Measurements from ENCODE around the gene B4GAT1.

DNA sequence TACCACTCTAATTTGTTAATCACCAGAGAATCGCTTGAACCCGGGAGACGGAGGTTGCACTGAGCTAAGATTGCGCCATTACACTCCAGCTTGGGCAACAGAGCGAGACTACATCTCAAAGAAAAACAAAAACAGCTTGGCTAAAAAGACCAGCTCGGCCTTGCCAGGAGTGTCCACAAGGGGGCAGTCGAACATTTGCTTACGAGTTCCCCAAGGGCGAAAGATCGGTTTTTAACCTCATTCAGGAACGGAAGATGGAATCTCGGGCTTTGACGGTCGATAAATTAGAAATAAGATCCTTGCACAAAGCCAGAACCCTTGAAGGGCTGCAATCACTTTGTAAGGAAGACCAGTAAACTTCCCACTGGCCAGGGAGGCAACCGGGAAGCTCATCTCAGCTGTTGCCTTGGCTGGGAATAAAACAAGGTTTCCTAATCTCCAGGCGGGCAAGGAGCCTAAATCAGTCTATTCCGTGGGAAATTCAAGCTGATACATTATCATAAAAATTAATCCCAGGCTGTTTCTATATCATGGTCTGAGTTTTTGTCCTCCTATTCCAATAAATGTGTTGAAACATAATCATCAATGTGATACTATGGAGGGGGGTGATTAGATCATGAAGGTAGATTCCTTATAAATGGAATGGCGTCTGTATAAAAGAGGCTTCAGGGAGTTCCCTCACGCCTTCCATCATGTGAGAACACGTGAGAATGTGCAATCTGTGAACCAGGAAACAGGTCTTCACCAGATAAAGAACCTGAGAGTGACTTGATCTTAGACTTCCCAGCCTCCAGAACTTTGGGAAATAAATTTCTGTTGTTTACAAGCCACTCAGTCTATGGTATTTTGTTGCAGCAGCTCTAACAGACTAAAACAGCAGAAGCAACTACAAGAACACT lies 39.0 kb upstream of the B4GAT1 start:
- TF ChIP-seq, protein P1, sequence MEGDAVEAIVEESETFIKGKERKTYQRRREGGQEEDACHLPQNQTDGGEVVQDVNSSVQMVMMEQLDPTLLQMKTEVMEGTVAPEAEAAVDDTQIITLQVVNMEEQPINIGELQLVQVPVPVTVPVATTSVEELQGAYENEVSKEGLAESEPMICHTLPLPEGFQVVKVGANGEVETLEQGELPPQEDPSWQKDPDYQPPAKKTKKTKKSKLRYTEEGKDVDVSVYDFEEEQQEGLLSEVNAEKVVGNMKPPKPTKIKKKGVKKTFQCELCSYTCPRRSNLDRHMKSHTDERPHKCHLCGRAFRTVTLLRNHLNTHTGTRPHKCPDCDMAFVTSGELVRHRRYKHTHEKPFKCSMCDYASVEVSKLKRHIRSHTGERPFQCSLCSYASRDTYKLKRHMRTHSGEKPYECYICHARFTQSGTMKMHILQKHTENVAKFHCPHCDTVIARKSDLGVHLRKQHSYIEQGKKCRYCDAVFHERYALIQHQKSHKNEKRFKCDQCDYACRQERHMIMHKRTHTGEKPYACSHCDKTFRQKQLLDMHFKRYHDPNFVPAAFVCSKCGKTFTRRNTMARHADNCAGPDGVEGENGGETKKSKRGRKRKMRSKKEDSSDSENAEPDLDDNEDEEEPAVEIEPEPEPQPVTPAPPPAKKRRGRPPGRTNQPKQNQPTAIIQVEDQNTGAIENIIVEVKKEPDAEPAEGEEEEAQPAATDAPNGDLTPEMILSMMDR (IDR thresholded peaks at IDR 0.05 in 2 of 3, conservative IDR thresholded peaks at IDR 0.05 in 1 of 3; ENCODE audit: borderline replicate concordance in 1 of 3, insufficient read depth in 1 of 3, low read depth in 2 of 3, low read length in 2 of 3): peak; percentile 79 to 96 (median 94)
- no peak for TF ChIP-seq POLR2A (IDR thresholded peaks at IDR 0.05; ENCODE audit: borderline replicate concordance, extremely low read depth, insufficient read depth, insufficient read length)
- TF ChIP-seq, protein P2, sequence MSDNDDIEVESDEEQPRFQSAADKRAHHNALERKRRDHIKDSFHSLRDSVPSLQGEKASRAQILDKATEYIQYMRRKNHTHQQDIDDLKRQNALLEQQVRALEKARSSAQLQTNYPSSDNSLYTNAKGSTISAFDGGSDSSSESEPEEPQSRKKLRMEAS (IDR thresholded peaks at IDR 0.05): peak; percentile 13; the same call in 1 of the 2 replicates
- TF ChIP-seq, protein P3, sequence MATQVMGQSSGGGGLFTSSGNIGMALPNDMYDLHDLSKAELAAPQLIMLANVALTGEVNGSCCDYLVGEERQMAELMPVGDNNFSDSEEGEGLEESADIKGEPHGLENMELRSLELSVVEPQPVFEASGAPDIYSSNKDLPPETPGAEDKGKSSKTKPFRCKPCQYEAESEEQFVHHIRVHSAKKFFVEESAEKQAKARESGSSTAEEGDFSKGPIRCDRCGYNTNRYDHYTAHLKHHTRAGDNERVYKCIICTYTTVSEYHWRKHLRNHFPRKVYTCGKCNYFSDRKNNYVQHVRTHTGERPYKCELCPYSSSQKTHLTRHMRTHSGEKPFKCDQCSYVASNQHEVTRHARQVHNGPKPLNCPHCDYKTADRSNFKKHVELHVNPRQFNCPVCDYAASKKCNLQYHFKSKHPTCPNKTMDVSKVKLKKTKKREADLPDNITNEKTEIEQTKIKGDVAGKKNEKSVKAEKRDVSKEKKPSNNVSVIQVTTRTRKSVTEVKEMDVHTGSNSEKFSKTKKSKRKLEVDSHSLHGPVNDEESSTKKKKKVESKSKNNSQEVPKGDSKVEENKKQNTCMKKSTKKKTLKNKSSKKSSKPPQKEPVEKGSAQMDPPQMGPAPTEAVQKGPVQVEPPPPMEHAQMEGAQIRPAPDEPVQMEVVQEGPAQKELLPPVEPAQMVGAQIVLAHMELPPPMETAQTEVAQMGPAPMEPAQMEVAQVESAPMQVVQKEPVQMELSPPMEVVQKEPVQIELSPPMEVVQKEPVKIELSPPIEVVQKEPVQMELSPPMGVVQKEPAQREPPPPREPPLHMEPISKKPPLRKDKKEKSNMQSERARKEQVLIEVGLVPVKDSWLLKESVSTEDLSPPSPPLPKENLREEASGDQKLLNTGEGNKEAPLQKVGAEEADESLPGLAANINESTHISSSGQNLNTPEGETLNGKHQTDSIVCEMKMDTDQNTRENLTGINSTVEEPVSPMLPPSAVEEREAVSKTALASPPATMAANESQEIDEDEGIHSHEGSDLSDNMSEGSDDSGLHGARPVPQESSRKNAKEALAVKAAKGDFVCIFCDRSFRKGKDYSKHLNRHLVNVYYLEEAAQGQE (IDR thresholded peaks at IDR 0.05; ENCODE audit: low read depth): no peak
- no peak for TF ChIP-seq EZH2 (IDR thresholded peaks at IDR 0.05)
